GM10266 (cell line): ENCODE results near the gene NODAL.

Source experiments
- DNase-seq: peaks from one replicate; pipeline ENCODE4 v3.0.0; 2012; ENCODE audit errors: extremely low spot score
- TF ChIP-seq, protein P1 (sequence below): IDR thresholded peaks from 2 replicates; pipeline ENCODE4 v1.5.1; 2012; ENCODE audit warnings: mild to moderate bottlenecking, low read depth; ENCODE audit not compliant: control insufficient read depth, insufficient read depth; ENCODE audit errors: missing control alignments

The NODAL gene

GRCh38 chr10:70399177-70399576 lies 42.3 kb downstream of the NODAL start:
- DNase-seq = no peak
- TF ChIP-seq, protein P1, sequence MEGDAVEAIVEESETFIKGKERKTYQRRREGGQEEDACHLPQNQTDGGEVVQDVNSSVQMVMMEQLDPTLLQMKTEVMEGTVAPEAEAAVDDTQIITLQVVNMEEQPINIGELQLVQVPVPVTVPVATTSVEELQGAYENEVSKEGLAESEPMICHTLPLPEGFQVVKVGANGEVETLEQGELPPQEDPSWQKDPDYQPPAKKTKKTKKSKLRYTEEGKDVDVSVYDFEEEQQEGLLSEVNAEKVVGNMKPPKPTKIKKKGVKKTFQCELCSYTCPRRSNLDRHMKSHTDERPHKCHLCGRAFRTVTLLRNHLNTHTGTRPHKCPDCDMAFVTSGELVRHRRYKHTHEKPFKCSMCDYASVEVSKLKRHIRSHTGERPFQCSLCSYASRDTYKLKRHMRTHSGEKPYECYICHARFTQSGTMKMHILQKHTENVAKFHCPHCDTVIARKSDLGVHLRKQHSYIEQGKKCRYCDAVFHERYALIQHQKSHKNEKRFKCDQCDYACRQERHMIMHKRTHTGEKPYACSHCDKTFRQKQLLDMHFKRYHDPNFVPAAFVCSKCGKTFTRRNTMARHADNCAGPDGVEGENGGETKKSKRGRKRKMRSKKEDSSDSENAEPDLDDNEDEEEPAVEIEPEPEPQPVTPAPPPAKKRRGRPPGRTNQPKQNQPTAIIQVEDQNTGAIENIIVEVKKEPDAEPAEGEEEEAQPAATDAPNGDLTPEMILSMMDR = no peak

DNA sequence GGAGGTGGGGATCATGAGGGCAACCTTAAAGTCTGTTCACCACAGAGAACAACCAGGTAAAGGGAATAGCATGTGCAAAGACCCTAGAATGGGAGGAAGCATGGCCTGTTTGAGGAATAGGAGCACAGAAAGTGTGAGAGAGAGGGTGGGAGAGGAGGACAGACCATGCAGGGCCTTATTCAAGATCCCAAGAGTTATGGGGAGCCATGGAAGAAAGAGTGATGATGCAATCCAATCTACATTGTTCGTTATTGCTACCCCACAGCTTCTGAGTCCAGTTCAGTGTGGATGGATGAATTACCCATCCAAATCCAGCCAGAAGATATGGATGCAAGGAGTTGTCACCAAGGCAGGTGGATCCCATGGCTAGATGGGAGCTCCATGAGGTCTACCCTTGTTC lies 45.3 kb downstream of the NODAL start:
- no peak for DNase-seq
- TF ChIP-seq, protein P1 = no peak

- DNase-seq = no peak
- TF ChIP-seq, protein P1 = no peak
Observed at GRCh38 chr10:70391654-70392053, 49.8 kb downstream of the NODAL start.
